Neural cell (in vitro differentiated cells): Measurements from ENCODE around the gene CDH4. TPM values are rescaled to one million over a fixed set of nuclear protein-coding genes. Genes with fewer than 3 reads are reported as not detected.

Experiments used
- H2AFZ ChIP-seq: fragments of 200-600, 300-800 bp; sonication (generic), shearing (Covaris generic); 2 replicates; pipeline ENCODE4 v1.6.0; 2014; ENCODE audit warnings: low read depth, mild to moderate bottlenecking, antibody characterized with exemption, low read length, moderate library complexity
- H3F3A ChIP-seq: fragments of 200-600 bp; shearing (Covaris generic); 2 replicates; pipeline ENCODE4 v1.6.1; 2016; ENCODE audit warnings: mild to moderate bottlenecking, moderate library complexity, mixed read lengths, antibody characterized with exemption, low read length; ENCODE audit not compliant: insufficient read depth, poor library complexity, severe bottlenecking
- H3K27ac ChIP-seq: fragments of 200-600, 300-800 bp; sonication (generic), shearing (Covaris generic); 2 replicates; pipeline ENCODE4 v1.5.1; 2014; ENCODE audit warnings: mild to moderate bottlenecking, low read length, moderate library complexity
- H3K27me3 ChIP-seq: fragments of 300-800, 200-600 bp; sonication (generic), shearing (Covaris generic); 2 replicates; pipeline ENCODE4 v1.6.0; 2014; ENCODE audit warnings: mild to moderate bottlenecking, low read depth, low read length, moderate library complexity; ENCODE audit not compliant: insufficient read depth
- H3K36me3 ChIP-seq: fragments of 300-800, 200-600 bp; sonication (generic), shearing (Covaris generic); 2 replicates; pipeline ENCODE4 v1.5.1; 2014; ENCODE audit warnings: mild to moderate bottlenecking, antibody characterized with exemption, low read length, moderate library complexity; ENCODE audit not compliant: insufficient read depth
- H3K4me2 ChIP-seq: fragments of 300-800, 200-600 bp; sonication (generic), shearing (Covaris generic); 2 replicates; pipeline ENCODE4 v1.6.0; 2014; ENCODE audit warnings: mild to moderate bottlenecking, low read length
- H3K4me3 ChIP-seq: fragments of 300-800, 200-600 bp; sonication (generic), shearing (Covaris generic); 2 replicates; pipeline ENCODE4 v1.5.1; 2014; ENCODE audit warnings: mild to moderate bottlenecking, low read length, moderate library complexity
- H3K79me2 ChIP-seq: fragments of 200-600 bp; shearing (Covaris generic); replicated peaks from 2 replicates; pipeline ENCODE4 v1.6.0; 2014; ENCODE audit warnings: mild to moderate bottlenecking, low read length, moderate library complexity; ENCODE audit not compliant: insufficient read depth
- H3K9ac ChIP-seq: fragments of 300-800, 200-600 bp; sonication (generic), shearing (Covaris generic); 2 replicates; pipeline ENCODE4 v1.6.1; 2016; ENCODE audit warnings: mild to moderate bottlenecking, low read length, mixed read lengths
- H3K9me2 ChIP-seq: fragments of 200-600 bp; shearing (Covaris generic); 2 replicates; pipeline ENCODE4 v1.6.1; 2016; ENCODE audit warnings: mild to moderate bottlenecking, low read length, mixed read lengths; ENCODE audit not compliant: insufficient read depth
- H3K9me3 ChIP-seq: fragments of 200-600, 300-800 bp; sonication (generic), shearing (Covaris generic); 2 replicates; pipeline ENCODE4 v1.6.1; 2016; ENCODE audit warnings: mild to moderate bottlenecking, mixed run types, low read length, moderate library complexity, mixed read lengths
- H4K20me1 ChIP-seq: fragments of 200-600 bp; shearing (Covaris generic); 2 replicates; pipeline ENCODE4 v1.6.1; 2016; ENCODE audit warnings: mild to moderate bottlenecking, mixed run types; ENCODE audit not compliant: insufficient read depth
- EP300 ChIP-seq: fragments of 450-650 bp; conservative IDR thresholded peaks from 2 replicates; pipeline ENCODE4 v1.6.1; 2014; ENCODE audit warnings: antibody characterized with exemption, mild to moderate bottlenecking, moderate library complexity; ENCODE audit not compliant: poor library complexity, severe bottlenecking
- EZH2 ChIP-seq: fragments of 200-600, 300-800 bp; shearing (Covaris generic), sonication (generic); IDR thresholded peaks from 2 replicates; pipeline ENCODE4 v1.6.1; 2014; ENCODE audit warnings: antibody characterized with exemption, low read length, borderline replicate concordance, mild to moderate bottlenecking; ENCODE audit not compliant: insufficient read depth, poor library complexity, severe bottlenecking
- MXI1 ChIP-seq: fragments of 450-650 bp; conservative IDR thresholded peaks from 2 replicates; pipeline ENCODE4 v1.6.1; 2014; ENCODE audit warnings: antibody characterized with exemption, mild to moderate bottlenecking; ENCODE audit not compliant: poor library complexity, severe bottlenecking
- POLR2AphosphoS5 ChIP-seq: IDR thresholded peaks from 2 replicates; pipeline ENCODE4 v1.6.1; 2012
- RAD21 ChIP-seq: fragments of 450-650 bp; conservative IDR thresholded peaks from 2 replicates; pipeline ENCODE4 v1.6.1; 2014; ENCODE audit warnings: antibody characterized with exemption, mild to moderate bottlenecking, moderate library complexity
- REST ChIP-seq: IDR thresholded peaks from 2 replicates; pipeline ENCODE4 v1.6.1; 2012; ENCODE audit warnings: borderline replicate concordance
- SMC3 ChIP-seq: fragments of 450-650 bp; conservative IDR thresholded peaks from 2 replicates; pipeline ENCODE4 v1.6.1; 2014; ENCODE audit warnings: antibody characterized with exemption, mild to moderate bottlenecking, moderate library complexity; ENCODE audit not compliant: poor library complexity
- TAF1 ChIP-seq: IDR thresholded peaks from 2 replicates; pipeline ENCODE4 v1.6.1; 2012; ENCODE audit warnings: low read depth
- polyA plus RNA-seq: library from polyadenylated mRNA; depleted of rRNA; stranded (reverse); fragments of >200 nt; gene quantifications from 2 replicates; pipeline ENCODE4 v1.2.3, GENCODE V29; 2014
- TF ChIP-seq, protein P1 (sequence below): fragments of 450-650 bp; IDR thresholded peaks from 2 replicates; pipeline ENCODE4 v1.5.1; 2014; ENCODE audit warnings: antibody characterized with exemption, mild to moderate bottlenecking, moderate library complexity; ENCODE audit not compliant: poor library complexity, severe bottlenecking

Gene CDH4
- polyA plus RNA-seq, 1 donor from 2014 or later, result 24.6 TPM

DNA sequence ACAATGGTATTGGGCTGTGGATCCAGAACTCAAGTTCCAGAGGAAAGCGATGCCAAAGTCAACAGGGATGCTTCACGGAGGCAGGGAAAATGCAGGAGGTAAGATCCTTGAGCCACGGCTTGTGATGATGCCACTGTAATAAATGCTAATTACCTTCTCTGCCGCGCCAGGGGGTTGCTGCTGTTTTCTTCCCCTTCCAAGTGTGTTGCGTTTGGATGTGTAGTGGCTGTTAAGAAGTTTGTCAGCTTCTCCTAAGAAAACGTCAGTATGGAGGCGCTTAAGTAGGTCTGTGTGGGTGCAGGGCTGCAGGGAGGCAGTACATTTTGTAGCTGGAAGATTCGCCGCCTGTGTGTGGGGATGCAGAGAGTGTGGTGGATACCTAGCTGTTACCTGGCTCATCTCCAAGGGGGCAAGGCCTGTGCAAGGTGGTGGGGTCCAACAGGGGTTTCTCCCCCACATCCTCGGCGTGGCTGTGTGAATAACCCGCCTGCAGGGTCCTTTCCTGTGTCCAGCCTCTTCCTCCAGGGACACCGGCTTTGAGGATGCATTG is 318.7 kb downstream of the CDH4 start:
- no peaks in the 10 kb centered on the region for H3K9me3 ChIP-seq
- no peaks in the 10 kb centered on the region for H3F3A ChIP-seq
- H3K27me3 ChIP-seq, result no peaks in the 10 kb centered on the region
- no peaks in the 10 kb centered on the region for H4K20me1 ChIP-seq
- no peak overlapping the region for H2AFZ ChIP-seq
- TF ChIP-seq POLR2AphosphoS5 (no peak), MXI1 (no peak), EZH2 (no peak), RAD21 (no peak), SMC3 (no peak), REST (no peak), EP300 (no peak), TAF1 (no peak)
- TF ChIP-seq, protein P1, sequence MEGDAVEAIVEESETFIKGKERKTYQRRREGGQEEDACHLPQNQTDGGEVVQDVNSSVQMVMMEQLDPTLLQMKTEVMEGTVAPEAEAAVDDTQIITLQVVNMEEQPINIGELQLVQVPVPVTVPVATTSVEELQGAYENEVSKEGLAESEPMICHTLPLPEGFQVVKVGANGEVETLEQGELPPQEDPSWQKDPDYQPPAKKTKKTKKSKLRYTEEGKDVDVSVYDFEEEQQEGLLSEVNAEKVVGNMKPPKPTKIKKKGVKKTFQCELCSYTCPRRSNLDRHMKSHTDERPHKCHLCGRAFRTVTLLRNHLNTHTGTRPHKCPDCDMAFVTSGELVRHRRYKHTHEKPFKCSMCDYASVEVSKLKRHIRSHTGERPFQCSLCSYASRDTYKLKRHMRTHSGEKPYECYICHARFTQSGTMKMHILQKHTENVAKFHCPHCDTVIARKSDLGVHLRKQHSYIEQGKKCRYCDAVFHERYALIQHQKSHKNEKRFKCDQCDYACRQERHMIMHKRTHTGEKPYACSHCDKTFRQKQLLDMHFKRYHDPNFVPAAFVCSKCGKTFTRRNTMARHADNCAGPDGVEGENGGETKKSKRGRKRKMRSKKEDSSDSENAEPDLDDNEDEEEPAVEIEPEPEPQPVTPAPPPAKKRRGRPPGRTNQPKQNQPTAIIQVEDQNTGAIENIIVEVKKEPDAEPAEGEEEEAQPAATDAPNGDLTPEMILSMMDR, result no peak
- H3K4me3 ChIP-seq, result no peak overlapping the region
- H3K27ac ChIP-seq, result no peak overlapping the region
- no peaks in the 10 kb centered on the region for H3K36me3 ChIP-seq
- no peak overlapping the region for H3K9ac ChIP-seq
- no peak overlapping the region for H3K4me2 ChIP-seq
- H3K9me2 ChIP-seq, result no peaks in the 10 kb centered on the region
- H3K79me2 ChIP-seq, result no peaks in the 10 kb centered on the region

DNA sequence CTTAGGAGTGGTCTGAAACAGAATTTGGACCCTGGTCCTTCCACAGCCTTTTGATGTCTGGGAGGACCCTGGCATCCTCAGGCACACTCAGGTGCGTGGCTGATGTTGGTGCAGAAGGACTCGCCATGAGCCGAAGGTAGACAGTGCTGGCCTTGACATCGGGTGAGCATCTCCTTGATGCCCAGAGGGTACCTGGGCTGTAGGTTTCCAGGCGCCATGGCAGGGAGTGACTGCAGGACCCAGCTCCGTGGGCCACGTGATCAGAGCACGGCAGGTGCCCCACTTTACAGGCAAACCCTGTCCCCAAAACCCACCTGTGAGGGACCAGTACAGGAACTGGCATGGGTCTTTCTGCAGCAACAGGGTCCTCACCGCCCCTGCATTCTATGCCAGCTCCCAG is 319.2 kb downstream of the CDH4 start:
- Histone ChIP-seq H3K4me2 (no peak overlapping the region), H4K20me1 (no peaks in the 10 kb centered on the region), H3K4me3 (no peak overlapping the region), H3F3A (no peaks in the 10 kb centered on the region), H2AFZ (no peak overlapping the region), H3K9ac (no peak overlapping the region), H3K27me3 (no peaks in the 10 kb centered on the region), H3K9me2 (no peaks in the 10 kb centered on the region), H3K36me3 (no peaks in the 10 kb centered on the region), H3K79me2 (no peaks in the 10 kb centered on the region), H3K27ac (no peak overlapping the region), H3K9me3 (no peaks in the 10 kb centered on the region)
- TF ChIP-seq MXI1 (no peak), RAD21 (no peak), TAF1 (no peak), REST (no peak), EZH2 (no peak), EP300 (no peak), SMC3 (no peak), POLR2AphosphoS5 (no peak)
- TF ChIP-seq, protein P1, result no peak
